ENCODE data around the gene MC2R.

Gene MC2R

DNA sequence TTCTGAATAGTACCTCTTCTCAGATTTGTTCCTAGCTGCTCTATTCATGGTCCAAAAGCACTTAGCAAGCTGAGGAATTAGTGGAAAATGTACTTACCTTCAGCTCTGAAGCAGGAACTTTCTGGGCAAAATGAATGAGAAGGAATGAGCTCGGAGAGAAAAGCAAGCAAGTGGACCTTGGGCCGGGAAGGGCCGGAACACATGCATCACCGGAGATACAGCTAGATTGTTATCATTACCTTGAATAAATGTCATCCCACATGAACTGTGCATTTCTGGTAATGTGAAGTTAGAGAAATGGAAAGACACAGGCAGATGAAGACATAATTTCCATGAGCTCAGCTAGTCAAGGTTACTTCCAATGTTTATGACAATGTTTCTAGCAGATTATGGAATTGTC, at the start of gene MC2R:
MC2R (minus strand) TSS at position 146 of the 400 bp plus-strand sequence. CDS start 30,018 bp downstream, outside the sequence.
- DNase-seq: no peak

DNA sequence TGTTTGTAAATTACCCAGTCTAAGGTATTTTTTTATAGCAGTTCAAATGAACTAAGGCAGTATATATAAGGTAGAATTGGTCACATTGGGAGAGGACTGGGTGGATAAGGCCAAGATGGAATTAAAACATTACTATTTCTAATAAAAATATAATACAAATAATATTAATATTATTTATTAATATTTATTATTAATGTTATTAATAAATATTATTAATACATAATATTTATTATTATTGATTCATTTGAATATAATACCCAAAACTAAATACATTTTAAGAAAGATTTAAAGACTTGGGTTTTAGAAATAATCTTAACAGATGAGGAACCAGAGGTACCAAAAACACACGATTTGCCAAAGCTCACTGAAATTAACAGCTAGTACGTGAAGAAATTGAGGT, 30.5 kb upstream of the MC2R start:
- DNase-seq: no peak

DNA sequence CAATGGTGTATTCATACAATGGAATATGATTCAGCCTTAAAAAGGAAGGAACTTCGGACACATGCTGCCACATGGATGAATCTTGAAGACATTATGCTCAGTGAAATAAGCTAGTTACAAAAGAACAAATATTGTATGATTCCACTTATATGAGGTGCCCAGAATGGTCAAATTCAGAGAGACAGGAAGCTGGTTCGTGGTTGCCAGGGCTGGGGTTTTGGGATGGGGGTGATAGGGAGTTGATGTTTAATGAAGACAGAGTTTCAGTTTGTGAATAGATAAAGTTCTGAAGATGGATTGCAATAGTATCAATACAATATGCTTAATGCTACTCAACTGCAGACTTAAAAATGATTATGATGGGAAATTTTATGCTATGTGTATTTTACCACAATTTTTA, 28.0 kb upstream of the MC2R start:
- no peak for DNase-seq

DNA sequence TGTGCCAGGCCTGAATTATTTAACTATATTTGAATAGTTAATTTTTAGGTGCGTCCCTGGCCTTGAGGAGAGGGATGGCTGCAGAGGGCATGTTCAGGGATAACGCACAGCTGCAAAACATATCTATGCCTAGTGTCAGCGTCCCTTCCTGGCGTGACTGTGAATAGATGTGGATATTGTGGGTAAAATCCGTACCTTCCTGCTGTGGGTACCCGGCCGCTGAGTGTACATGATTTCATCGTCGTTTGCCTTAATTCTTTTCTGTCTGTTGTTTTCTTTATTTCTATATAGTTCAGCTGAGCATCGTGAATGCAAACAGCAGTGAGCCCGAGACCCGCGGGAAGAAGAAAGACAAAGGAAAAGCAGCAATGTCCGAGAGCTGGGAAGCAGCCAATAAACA, 25.0 kb upstream of the MC2R start:
- no peak for DNase-seq

DNA sequence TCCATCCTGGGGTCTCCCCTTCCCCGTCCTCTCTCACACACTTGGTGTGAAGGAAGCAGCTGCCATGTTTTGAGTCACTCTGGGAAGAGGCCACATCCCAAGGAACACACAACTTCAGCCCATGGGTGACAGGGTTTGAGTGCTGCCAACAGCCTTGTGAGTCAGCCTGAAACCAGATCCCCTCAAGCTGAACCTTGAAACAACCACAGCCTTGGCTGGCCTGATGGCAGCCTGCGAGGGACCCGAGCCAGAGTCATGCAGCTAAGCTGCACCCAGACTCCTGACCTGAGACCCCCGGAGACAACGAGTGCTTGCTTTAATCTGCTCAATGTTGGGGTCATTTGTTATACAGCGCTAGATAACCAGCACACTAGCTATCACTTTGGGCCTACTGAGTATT, 19.3 kb upstream of the MC2R start:
- DNase-seq: no peak

DNA sequence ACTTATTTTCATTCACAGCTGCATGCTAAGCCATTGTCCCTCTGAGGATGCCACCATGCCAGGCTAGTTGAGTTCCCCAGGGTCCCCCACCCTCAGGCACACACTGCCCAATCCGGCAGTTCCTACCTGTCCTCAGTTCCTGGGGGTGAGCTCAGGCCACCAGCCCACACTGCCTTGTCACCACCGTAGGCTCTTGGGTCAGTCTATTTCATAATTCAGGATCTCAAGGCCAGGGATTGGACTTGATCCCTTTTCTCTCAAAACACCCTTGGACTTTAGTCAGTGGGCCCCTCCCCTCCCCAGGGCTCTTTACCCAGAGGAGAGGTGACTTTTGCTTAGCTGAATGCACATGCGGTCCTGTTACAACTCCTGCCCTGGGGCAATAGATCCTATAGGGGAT, 18.7 kb upstream of the MC2R start:
- DNase-seq: no peak

DNA sequence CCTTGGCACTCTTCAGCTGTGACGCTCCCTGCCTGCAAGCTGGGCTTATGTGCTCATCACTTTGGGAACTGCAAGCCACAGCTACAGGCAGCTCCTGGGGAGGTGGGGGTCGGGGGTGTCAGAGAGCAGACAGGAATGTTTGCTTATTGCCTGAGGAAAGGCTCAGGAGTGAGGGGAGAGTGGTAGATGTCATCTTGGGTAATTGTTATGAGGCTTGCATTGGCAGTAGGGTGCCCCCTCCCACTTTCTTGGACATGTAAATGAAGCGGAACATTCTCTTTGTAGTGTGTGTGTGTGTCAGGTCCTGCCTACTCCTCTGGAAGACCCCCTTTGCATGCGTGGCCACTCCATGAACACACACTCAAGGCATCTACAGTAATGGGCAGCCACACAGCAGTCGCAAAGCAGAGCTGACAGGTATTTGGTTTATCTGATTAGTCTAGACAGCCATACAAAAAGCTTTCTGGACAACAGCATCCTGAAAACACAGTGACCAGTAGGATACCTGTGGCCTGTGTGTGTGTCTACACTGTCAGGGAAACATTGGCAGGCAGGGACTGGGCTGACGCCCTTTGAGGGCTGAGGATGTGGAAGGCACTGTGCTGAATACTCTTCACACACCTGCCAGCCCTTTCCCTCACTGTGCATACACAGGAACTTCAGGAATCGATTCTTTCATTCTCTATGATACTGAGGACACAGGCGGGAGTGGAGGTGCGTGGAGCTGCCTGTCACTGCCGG, 17.1 kb upstream of the MC2R start:
- no peak for DNase-seq

DNA sequence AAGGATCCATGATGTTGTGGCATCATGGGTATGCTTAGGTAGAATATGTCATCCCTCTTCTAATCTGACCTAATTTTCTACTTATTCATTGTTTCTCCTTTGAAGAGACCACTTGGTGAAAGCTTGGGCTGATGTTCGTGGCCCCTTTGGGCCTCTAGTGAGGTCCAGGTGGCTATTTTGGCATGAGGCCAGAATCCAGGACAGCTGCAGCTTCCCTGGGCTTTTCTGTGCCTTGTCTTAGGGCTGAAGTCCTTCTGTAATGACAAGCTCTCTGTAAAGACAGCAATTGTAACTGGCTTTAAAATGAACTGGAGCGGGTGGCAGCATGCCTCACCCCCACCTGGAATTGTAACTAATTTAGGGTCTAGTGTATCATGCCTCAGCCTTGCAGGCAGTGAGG, 15.6 kb upstream of the MC2R start:
- no peak for DNase-seq

DNA sequence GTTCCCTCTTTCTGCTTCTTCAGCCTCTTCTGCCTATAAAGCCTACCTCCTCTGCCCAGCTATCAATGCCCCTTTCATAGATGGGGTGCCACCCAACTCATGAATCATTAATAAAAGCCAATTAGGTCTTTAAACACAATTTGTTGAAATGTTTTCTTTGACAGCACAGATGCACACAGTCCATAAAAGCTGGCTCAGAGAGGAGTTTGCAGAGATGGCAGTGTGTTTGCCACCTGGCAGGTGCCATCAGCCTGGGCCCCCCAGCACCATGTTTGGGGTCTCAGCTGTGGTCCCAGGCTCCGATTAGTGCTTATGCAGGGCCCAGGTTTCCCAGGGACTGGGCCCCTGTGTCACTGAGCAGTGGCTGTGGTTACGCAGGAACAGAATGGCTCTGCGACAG, 7.9 kb upstream of the MC2R start:
- no peak for DNase-seq

DNA sequence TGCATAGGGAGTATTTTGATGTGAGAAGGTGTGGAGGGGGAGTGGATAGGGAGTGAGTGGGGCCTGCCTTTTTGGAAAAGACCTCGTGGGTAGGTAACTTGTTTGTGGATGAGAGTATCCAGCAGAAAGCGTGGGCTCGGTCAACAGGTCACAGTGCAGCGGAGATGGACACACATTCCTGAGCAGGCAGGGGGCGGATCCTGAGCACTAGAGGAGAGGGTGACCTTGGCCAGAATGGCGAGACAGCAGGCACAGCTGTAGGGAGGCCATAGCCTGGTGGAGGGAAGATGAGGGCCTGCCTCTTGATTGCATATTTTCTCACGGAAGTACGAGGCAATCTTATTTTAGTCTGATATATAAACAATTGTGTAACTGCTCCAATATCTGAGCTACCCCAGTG, 3.6 kb upstream of the MC2R start:
- no peak for DNase-seq

DNA sequence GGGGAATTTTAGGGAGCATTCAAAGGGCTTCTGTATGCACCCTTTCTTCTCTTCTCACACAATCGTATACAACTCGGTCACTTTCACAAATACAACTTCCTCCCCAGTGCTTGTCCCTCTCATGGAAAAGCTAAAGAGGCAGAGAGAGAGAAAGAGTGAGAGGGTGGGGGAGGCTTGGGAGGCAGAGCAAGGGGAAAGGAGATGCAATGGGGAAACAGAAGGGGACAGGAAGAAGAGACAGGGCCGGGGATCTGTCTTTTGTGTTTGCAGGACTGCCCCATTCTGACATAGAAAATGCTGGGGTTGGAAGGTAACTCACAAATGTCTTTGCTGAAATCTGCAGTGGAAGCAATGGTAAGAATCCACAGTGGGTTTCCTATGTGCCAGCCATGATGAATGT, 2.1 kb upstream of the MC2R start:
- DNase-seq: no peak

DNA sequence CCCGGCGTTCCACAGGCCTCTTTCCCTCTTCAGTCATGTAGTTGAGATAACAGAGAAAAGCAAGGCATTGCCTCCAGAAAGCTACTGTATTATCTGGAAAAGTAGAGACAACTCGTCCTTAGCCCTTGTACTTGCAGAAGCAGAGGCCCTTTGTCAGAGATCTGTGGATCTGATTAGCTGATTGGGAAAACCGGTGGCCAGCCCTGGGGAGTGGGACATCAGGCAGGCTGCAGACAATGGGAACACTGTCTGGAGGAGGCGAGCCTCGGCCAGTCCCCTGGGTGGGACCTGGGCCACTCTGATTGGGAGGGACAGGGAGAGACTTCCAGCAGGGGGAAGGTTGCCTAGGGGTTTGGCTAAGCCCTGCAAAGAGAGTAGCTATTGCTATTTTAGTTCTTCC, 1.2 kb upstream of the MC2R start:
- no peak for DNase-seq

DNA sequence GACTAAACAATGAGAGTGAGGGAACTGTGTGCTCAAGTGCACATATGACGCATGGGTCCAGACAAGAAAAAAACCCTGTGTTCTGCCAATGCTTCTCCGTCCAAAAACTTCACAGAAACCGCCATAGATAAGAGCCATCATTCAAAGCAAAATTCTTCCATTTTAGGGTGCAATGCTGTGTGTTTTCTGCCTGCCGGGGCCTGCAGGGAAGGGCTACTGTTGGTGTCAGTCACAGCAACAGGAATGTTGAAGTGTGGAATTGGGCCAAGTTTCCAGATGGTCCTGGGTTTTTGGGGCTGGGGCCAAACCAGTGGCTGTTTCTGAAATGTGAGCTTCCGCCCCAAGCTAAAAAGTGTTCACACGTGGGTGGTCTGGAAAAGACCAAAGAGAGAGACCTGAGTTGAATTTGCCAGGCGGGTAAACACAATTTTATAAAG, 677 bp upstream of the MC2R start:
- no peak for DNase-seq

DNA sequence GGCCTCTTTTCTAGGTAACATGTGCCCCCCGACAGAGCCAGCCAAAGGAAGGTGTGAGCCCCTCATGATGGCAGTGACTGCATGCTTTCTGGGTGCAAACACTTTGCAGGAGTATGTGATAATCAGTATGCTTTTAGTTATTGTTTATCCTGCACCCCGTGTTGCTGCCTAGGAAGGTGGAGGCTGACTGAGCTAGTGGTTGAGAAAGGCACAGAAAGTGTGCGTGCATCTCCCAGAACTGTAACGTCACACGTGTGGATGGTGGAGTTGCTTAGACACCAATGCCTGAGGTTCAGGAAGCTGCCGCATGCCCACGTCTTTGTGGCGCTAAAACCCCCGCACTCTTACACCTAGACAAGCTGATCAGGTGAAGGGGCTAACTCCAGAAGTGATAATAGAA, 580 bp downstream of the MC2R start:
- no peak for DNase-seq

DNA sequence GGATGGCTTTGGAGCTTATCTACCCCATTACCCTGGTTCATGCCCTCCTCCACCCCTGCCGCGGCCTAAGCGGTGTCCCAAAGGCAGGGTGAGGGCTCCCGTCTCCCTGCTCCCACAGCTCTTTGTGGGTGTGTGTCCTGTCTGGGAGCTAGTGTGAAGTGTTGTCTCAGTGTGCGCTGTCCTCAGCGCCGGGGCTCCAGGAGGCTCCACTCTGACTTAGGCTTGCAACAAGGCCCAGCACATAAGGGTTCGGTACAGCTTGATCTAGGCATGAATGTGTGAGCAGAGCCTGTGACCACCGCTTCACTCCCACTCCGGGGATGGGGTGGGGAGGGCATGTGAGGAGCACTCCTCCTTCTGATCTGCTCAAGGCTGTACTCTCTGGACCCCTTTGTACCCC, 1.2 kb downstream of the MC2R start:
- DNase-seq: no peak

DNA sequence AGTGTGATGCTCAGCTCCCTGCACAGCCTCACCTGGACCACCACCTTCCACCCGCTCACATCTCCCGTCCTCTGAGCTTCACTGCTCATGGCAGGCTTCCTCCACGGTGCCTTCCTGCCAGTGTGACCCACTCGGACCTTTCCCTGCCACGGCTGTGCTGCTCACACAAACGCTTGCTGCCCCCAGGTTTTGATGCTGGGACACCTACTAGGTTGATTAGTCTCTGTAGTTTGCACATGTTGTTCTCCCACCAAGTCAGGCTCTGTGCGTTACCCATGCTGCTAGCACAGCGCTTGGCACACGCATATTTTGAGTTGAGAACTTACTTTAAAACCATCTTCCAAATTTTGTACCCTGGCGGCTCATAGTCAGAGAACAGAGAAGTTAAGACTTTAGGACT, 2.1 kb downstream of the MC2R start:
- no peak for DNase-seq

DNA sequence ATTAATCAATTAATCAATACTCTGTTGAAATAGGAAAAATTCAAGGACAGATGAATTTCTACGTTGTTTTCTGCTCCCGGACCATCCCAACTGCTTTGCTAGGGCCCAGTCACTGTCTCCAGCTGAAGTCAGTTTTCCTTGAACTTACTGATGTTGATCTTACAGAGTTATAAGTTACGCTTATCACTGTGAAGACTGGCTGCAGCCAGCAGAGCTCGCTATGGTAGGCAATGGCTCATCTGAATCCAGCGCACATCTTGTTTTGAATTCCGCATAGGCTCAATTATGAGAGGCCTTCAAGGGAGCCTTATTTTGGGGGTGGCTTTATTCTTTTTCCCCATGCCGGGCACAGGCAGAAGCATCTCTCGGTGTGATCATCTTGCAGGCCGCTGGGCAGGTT, 2.7 kb downstream of the MC2R start:
- no peak for DNase-seq

DNA sequence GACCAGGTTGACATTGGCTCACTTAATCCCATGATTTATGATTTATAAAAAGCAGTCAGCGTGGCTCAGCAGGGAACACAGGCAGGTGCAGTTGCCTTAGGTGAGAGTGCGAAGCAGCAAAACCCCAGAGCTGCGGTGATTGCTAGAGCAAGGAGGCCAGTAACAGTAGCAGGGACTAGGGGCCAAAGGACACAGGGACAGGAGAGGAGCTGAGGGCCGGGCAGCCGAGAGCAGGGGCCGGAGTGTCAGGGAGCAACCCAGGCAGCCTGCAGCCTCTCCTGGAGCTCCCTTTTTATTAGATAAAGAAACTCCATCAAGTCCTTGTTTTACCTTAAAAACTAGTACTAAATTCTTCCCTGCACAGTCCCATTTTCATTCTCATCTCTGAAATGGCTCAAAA, 4.3 kb downstream of the MC2R start:
- DNase-seq: no peak

DNA sequence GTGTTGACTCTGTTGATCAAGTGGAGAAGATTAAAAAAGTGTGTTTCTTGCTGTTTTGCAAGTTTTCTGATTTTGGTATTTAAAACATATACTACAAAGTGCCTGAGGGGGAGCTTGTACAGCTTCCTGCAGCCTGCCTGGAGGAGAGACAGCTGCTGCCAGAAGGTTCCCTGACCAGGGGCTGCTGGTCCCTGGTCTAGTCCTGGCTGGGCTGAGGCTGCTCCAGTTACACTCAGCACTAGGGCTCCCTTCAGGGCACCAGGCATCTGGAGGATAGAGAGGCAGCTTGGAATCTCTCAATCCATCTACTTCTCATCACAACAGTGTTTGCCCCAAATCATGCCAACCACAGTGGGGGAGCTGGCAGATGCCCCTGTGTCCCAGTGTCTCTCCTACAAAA, 4.8 kb downstream of the MC2R start:
- no peak for DNase-seq

DNA sequence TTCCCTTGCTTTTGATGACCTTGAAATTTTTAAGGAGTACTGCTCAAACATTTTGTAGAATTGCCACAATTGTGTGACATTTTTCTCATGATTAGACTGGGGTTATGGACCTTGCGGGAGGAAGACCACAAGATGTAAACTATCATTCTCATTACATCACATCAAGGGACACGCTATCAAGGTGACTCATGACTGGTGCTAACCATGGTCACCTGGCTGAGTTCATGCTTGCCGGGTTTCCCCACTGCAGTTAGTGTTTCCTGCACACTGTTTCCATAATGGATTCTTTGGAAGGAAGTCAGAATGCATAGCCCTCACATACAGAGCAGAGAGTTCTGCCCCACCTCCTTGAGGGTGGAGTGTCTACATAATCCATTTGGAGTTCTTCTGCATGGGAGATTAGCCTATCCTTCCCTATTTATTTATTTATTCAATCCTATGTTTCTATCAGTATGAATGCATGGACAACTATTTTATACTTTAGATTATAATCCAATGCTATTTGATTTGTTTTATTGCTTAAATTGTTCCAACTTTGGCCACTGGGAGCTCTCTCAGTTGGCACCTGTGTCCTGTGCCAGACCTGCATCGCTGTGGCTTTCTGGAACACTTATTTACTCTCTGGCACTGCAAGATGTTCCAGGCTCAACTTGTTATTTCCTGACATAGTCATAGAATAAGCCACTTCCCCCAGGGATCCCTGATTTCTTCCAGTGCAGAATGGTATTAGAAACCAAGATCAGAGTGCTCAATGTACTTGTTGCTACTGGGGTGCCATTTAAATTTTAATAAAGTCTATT, 6.0 kb downstream of the MC2R start:
- no peak for DNase-seq

DNA sequence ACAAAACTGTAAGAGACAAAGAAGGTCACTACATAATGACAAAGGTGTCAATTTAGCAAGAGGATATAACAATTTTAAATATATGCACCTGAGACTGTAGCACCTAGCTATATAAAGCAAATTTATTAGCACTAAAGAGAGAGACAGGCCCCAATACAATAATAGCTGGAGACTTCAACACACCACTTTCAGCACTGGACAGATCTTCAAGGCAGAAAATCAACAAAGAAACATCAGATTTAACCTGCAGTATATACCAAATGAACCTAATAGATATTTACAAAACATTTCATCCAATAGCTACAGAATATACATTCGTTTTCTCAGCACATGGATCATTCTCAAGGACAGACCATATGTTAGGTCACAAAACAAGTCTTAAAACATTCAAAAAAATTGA, 14.7 kb downstream of the MC2R start:
- no peak for DNase-seq

DNA sequence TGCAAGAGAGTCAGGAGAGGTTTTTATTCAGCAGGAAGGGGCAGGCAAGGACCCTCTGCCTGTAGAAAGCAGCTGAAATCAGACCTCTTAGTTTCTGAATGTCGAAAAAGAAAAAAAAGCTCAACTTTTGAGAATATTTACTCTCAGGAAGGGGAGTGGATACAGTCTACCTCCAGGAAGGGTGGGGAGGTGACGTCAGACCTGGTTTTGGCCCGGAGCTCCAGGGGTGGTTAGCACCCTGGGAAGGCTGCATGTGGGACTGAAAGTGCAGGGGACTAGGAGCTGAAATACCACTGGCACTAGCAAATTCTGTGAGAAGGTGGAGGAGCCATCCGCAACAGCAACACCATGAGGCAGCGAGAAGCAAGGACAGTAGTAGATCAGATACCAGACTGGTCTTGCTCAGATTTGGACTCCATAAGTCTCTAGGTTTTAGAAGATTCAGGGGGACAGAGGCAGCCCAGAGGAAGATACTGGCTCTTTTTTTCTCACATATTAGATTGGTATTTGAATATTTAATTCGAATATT, 19.8 kb downstream of the MC2R start:
- DNase-seq: no peak

DNA sequence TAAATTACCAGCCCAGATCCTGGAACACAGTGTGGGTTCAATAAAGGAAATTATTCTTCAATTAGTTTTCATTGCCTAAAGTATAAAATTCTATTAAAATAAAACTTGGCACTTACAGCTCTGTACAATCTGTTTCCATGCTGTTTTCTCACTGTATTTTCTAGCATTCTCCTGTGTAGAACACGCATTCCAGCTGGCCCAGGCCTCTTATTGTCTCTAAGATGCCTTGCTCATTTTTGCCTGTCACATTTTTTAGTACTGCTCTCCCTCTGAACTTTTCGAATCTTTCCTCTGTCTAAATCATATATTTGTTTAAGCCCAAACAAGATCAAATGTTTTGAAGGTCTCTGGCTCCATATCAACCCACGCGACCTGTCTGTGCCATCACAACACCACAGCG, 20.8 kb downstream of the MC2R start:
- DNase-seq: no peak

DNA sequence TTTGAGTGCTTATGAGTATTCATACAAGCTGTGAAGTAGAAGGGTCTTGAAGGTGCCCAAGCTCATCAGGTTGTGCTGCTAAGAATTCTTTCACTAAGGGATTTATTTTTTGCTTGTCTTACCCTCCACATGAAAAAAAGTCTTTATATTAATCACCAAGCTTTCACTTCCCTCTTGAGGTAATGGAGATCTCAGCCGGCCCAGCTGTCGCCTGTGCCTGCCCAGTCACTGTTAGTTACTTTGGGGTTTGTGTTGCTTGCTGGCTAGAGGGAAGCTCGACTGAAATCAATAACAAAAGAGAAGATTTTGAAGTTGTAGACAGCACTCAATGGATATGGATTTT, 21.9 kb downstream of the MC2R start:
- DNase-seq: no peak

DNA sequence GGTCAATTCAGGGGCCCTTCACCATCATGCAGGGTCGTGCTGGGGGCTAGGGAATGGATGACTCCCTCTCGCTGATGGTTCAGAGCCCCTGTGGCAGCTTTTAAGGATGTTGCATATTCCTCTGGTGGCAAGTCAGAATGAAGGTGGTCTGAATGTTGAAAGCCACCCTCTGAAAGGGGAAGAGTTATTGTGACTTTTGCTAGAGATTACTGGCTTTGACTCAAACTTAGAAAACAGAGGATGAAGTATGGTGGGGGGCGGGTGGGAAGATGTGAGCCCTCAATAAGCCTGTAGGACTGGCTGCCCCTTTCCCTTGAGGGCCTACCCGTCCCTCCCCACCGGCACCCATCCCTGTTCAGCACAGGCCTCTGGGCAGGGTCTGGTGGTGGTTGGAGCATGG, 23.2 kb downstream of the MC2R start:
- no peak for DNase-seq
